Forelimb muscle (tissue), 1 donor: Measurements from ENCODE around the gene GRHL1. TPM values are rescaled to one million over a fixed set of nuclear protein-coding genes. Genes with fewer than 3 reads are reported as not detected.
A peak's percentile ranks its signal among the peaks of the same experiment; 100 is the strongest.

ENCODE experiments used
- DNase-seq: peaks from one replicate; pipeline ENCODE4 v3.0.0-alpha.2; 2013; ENCODE audit warnings: low read depth
- polyA plus RNA-seq: library from polyadenylated mRNA; unstranded; fragments of 120-200 nt; gene quantifications from one replicate; pipeline ENCODE4 v1.2.1, GENCODE V29; 2013; ENCODE audit not compliant: insufficient read length

Gene GRHL1
- polyA plus RNA-seq, 1 donor: 0.83 TPM

DNA sequence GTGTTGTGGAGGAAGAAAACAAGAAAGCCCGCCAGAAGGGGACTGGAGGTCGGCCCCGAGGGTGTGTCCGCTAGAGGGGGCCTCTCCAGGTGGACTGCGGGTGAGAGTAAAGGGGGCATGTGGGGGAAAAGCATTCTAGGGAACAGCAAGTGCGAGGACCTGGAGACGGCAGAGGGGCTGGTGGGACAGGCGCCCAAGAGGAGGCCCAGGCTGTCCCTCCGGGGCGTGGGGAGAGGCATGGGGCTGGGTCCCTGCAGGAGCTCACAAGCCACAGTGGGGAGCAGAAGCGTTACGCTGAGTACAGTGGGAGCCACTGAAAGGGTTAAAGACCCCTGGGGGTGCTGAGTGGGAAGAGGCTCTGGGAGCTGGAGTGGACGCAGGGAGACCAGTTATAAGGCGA lies 90.2 kb downstream of the GRHL1 start:
- DNase-seq: no peak

GRCh38 chr2:10042301-10043161 lies 91.0 kb downstream of the GRHL1 start:
- peak; percentile 60 for DNase-seq

DNA sequence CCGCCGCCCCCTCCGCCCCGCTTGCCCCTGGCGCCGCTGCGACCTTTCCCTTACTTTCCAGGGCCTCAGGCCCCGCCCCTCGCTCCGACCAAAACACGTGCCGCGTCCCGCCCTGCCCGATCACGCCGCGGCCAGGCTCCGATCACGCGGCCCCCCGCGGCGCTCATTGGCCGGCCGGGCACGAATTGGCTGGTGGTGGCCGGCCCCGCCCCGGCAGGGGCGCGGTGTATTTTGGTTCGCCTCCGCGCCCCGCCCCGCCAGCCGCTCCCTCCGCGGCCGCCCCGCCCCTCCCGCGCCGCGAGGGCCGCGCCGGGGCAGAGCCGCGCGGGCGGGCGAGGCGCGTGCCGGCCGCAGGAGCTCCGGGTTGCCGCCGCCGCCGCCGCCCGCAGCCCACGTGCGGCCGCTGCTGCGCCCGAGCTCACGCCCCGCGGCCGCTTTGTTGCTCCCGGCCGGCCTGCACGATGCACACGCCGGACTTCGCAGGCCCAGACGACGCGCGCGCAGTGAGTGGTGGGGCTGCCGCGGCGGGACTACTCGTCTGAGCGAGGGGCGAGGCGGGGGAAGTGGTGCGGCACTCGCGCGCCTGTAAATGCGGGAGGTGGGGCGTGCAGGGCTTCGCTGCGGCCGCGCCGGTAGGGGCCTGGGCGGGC lies 91.9 kb downstream of the GRHL1 start, which contains the start of gene KLF11:
Gene KLF11 (plus strand): TSS at position 295 of the 650 bp plus-strand sequence. CDS start 167 bp downstream, at position 462.
- DNase-seq: peak; percentile 57

DNA sequence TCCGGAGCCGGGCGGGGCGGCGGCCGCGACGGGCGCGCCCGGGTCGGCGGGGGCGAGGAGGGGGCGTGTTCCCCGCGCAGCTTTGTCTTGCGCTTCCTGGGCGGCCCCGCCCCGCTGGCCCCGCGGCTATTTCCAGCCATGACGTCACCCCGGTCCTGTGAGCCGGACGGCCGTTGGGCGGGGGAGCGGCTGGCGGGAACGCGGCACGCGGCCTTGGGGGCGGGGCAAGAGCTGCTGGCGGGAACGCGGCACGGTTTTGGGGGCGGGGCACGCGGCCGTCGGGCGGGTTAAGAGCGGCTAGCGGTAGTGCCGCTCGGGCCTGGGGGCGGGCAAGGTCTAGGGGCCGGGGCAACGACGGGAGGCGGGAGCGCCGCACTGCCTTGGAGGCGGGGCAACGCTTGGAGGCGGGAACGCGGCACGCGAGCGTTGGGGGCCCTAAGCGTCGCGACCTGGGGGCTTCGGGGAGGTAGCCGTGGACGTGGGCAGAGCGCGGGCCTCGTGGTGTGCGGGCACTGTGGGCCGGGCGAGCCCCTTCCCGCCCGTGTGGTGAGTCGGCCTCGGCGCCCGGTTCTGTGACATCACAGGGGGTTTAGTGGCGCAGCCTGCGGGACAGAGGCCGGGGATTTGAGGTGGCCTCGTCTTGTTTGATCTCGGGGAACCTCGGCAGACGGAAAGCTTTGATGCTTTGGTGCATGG lies 92.6 kb downstream of the GRHL1 start:
- peak; percentile 74 for DNase-seq

GRCh38 chr2:10045561-10046355 lies 94.3 kb downstream of the GRHL1 start:
- no peak for DNase-seq

DNA sequence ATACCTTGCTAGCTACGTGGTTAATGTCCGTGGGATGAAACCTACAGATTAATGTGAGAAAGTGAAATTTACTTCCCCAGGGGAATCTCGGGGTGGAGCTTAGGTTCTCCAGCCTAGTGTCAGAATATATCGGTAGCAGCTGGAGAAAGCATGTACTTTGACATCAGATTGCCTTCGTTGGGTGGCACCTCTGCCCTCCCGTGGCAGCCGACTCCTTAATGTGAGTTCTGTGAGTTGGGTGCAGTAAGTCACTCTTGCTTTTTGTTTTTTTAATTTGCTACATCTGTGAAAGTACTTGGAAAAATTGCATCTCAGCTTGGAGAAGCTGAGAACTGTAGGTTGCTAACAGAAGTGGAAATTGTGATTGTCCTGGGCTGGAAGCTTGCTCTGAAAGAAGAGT lies 95.4 kb downstream of the GRHL1 start:
- DNase-seq: no peak

- no peak for DNase-seq
These were observed 96.4 kb downstream of the GRHL1 start for GRCh38 chr2:10047616-10048500.

- peak; percentile 51 for DNase-seq
These were observed 97.1 kb downstream of the GRHL1 start for GRCh38 chr2:10048501-10049171.

Other genes starting within 250 kb of the GRHL1 start
- gene TAF1B, start 108.2 kb upstream of the GRHL1 start, polyA plus RNA-seq: 10.1 TPM
- gene KLF11, start 91.9 kb downstream of the GRHL1 start, polyA plus RNA-seq: 25.8 TPM
- gene CYS1, start 128.7 kb downstream of the GRHL1 start, polyA plus RNA-seq: 14.6 TPM
- 26.8 TPM for gene RRM2, start 171.0 kb downstream of the GRHL1 start, polyA plus RNA-seq